Kidney epithelial cell (primary cell): ENCODE measurements around the gene MYRIP. TPM values are rescaled to one million over a fixed set of nuclear protein-coding genes. Genes with fewer than 3 reads are reported as not detected.
"Not testable (repeated sequence)": the region's sequence is repeated elsewhere in the genome, so short reads cannot be mapped to it uniquely, and the experiment has no call there.

Experiments used
- DNase-seq: peaks from one replicate; pipeline ENCODE4 v3.0.0-alpha.2; 2010; ENCODE audit warnings: low read depth
- H3K27me3 ChIP-seq: 2 replicates; pipeline ENCODE4 v1.6.0; 2011; ENCODE audit warnings: low read length; ENCODE audit not compliant: control insufficient read depth, insufficient read depth
- H3K36me3 ChIP-seq: 2 replicates; pipeline ENCODE4 v1.5.1; 2011; ENCODE audit warnings: low read length; ENCODE audit not compliant: control insufficient read depth, insufficient read depth
- H3K4me3 ChIP-seq: 2 replicates; pipeline ENCODE4 v1.5.1; 2011; ENCODE audit warnings: low read depth, mild to moderate bottlenecking, control low read depth, low read length
- total RNA-seq: library from RNA; depleted of rRNA; stranded (reverse); fragments of >200 nt; gene quantifications from 2 replicates; pipeline ENCODE4 v1.2.3, GENCODE V29; 2015
- TF ChIP-seq, protein P1 (sequence below): IDR thresholded peaks from 2 replicates; pipeline ENCODE4 v1.5.1; 2011; ENCODE audit warnings: mild to moderate bottlenecking, moderate library complexity, low read length, control low read depth, inconsistent platforms; ENCODE audit not compliant: insufficient read depth, poor library complexity, severe bottlenecking

Gene MYRIP
- total RNA-seq, 1 donor from 2014 or later: 0.04 TPM

DNA sequence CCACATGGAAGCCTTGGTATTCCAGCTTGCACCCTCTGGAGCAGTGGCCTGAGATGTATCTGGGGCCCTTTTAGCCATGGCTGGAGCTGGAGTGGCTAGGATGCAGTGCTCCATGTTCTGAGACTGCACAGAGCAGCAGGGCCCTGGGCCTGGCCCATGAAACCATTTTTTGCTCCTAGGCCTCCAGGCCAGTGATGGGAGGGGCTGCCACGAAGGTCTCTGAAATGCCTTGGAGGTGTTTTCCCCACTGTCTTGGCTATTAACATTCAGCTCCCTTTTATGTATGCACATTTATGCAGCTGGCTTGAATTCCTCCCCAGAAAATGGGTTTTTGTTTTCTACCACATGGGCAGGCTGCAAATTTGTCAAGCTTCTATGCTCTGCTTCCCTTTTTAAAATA is 43.0 kb upstream of the MYRIP start:
- Histone ChIP-seq H3K27me3 (no peaks in the 10 kb centered on the region), H3K36me3 (no peaks in the 10 kb centered on the region), H3K4me3 (no peak overlapping the region)
- DNase-seq: no peak
- TF ChIP-seq, protein P1, sequence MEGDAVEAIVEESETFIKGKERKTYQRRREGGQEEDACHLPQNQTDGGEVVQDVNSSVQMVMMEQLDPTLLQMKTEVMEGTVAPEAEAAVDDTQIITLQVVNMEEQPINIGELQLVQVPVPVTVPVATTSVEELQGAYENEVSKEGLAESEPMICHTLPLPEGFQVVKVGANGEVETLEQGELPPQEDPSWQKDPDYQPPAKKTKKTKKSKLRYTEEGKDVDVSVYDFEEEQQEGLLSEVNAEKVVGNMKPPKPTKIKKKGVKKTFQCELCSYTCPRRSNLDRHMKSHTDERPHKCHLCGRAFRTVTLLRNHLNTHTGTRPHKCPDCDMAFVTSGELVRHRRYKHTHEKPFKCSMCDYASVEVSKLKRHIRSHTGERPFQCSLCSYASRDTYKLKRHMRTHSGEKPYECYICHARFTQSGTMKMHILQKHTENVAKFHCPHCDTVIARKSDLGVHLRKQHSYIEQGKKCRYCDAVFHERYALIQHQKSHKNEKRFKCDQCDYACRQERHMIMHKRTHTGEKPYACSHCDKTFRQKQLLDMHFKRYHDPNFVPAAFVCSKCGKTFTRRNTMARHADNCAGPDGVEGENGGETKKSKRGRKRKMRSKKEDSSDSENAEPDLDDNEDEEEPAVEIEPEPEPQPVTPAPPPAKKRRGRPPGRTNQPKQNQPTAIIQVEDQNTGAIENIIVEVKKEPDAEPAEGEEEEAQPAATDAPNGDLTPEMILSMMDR: no peak

DNA sequence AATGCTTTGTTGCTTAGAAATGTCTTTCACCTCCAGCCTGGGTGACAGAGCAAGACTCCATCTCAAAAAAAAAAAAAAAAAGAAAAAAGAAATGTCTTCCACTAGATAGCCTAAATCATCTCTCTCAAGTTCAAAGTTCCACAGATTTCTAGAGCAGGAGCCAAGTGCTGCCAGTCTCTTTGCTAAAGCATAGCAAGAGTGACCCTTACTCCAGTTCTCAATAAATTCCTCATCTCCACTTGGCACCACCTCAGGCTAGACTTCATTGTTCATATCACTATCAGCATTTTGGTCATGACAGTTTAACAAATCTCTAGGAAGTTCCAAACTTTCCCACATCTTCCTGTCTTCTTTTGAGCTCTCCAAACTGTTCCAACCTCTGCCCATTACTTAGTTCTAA is 42.5 kb upstream of the MYRIP start:
- not testable (repeated sequence) for H3K27me3 ChIP-seq, DNase-seq, H3K36me3 ChIP-seq, H3K4me3 ChIP-seq

DNA sequence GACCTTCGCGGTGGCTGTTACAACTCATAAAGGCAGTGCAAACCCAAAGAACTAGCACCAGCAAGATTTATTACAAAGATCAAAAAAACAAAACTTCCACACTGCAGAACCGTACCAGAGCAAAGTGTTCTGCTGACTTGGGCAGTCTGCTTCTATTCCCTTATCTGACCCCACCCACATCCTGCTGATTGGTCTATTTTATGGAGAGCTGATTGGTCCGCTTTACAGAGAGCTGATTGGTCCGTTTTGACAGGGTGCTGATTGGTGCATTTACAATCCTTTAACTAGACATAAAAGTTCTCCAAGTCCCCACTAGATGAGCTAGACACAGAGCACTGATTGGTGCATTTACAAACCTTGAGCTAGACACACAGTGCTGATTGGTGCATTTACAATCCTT is 31.2 kb upstream of the MYRIP start:
- not testable (repeated sequence) for DNase-seq, H3K27me3 ChIP-seq, H3K36me3 ChIP-seq, H3K4me3 ChIP-seq

DNA sequence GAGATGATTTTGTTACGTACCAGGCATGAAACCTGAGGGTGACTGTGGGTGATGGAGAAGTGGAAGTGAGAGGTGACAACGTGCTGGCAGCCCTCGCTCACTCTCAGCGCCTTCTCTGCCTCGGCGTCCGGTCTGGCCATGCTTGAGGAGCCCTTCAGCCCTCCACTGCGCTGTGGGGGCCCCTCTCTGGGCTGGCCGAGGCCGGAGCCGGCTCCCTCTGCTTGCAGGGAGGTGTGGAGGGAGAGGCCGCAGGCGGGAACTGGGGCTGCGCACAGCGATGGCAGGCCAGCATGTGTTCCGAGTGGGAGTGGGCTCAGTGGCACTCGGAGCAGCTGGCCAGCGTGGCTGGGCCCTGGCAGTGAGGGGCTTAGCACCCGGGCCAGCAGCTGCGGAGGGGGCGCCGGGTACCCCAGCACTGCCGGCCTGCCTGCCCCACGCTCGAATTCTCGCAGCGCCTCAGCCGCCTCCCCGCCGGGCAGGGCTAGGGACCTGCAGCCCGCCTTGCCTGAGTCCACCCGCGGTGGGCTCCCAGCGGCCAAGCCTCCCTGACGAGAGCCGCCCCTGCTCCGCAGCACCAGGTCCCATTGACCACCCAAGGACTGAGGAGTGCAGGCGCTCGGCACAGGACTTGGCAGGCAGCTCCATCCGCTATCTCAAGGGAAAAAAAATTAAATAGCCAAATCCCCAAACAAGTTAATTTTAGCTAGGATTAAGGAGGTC is 29.7 kb upstream of the MYRIP start:
- H3K36me3 ChIP-seq: no peaks in the 10 kb centered on the region
- TF ChIP-seq, protein P1: no peak
- no peak overlapping the region for H3K4me3 ChIP-seq
- H3K27me3 ChIP-seq: no peaks in the 10 kb centered on the region
- no peak for DNase-seq

DNA sequence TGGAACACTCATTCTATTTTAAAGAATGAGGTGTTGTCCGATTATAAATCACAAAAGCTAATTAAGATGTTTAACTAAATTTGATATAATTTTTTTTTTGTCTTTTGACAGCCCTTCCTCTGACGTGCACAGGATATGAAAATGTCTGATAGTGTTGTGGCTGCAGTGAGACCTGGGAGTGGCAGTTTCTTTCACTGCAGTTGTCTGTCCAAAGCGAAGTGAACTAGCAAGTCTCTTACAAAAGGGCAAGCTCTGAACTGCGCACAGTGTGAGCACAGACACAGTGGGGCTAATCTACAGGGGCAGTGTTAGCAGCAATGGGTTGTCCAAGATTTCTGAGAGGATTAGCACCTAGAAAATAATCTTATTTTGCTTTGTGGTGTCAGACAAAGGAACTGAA is 29.1 kb upstream of the MYRIP start:
- TF ChIP-seq, protein P1: no peak
- no peak for DNase-seq
- Histone ChIP-seq H3K36me3 (no peaks in the 10 kb centered on the region), H3K27me3 (no peaks in the 10 kb centered on the region), H3K4me3 (no peak overlapping the region)

DNA sequence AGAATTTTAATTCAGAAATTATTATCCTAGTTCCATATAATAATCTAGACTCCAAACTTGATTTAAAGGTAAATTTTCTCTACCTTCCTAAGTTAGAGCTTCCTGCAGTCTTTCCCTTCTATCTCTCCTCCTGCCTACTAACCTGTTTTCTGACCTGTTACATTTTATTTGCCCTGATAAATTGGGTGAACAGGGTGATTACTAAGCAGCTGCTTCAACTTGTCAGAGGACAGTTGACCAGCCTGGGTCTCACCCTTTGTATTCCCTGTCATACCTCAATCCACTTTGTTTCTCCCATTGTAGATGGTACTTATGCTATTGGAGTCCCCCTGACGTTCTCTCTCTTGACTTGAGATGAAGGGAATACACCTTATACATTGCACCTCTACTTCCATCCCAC is 28.4 kb upstream of the MYRIP start:
- TF ChIP-seq, protein P1: no peak

DNA sequence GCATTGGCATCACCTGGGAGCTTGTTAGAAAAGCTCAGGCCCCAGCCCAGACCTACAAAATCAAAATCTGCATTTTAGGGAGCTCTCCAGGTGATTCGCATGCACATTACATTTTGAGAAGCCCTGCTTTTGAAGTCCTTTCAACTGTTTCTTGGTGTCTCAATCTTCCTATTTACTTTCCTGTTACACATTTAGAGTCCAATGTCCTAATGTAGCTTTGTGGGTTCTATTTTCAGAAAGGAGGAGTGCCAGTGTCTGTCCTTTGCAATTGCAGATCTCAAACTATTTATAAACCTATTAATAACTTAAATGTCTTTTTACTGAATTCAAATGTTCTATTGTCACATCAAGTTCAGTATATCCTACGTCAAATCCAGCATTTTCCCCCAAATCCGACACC is 27.8 kb upstream of the MYRIP start:
- Histone ChIP-seq H3K27me3 (no peaks in the 10 kb centered on the region), H3K4me3 (no peak overlapping the region)
- TF ChIP-seq, protein P1: no peak

More for the DNA sequence above, 28.4 kb upstream of the MYRIP start:
- Histone ChIP-seq H3K27me3 (no peaks in the 10 kb centered on the region), H3K4me3 (no peak overlapping the region), H3K36me3 (no peaks in the 10 kb centered on the region)
- DNase-seq: no peak

More for the DNA sequence above, 27.8 kb upstream of the MYRIP start:
- H3K36me3 ChIP-seq: no peaks in the 10 kb centered on the region
- DNase-seq: no peak
